GM18861 (cell line): ENCODE measurements around the gene DHCR7.

Experiments used
- ATAC-seq: cut with Tn5 transposase; IDR thresholded peaks from one replicate; pipeline ENCODE4 v1.9.1; 2021; ENCODE audit not compliant: unreplicated experiment

Gene DHCR7

DNA sequence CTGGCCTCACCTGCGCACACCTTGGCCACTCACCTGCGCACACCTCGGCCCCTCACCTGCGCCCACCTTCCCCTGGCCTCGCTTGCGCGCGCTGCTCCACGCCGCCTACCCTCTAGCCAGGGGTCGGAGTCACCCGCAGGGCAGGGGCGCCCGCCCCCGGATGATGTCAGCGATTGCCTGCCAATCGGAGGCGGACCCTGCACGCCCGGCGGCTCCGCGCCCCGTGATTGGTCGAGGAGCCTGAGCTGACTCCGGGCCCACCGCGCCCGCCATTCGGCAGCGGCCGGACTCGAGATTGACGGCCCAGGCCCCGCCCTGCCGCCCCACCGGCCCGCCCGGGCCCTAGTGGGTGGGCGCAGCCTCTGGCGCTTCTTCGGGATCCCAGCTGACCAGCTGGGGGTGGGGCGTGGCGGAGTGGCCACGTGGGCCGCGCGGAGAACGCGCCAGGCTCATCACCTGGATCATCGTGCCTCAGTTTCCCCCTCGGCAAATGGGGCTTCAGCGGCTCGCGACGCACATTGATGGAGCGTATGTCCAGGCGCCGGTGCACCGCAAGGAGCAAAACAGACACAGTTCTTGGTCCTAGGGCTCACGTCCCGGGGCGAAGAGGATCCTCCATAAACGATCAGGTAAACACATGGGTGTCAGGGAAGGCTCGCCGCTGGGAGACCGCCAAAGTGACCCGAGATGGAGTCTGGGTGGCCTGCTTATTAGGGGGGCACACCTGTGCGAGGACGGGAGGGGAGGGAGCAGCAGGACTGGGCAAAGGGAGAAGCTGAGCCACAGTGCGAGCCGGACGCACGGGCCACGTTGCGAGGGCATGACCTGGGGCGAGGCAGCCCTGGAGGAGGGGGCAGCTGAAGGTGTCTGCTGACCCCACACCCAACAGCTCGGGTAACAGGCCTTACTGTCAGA, at the start of gene DHCR7:
Gene DHCR7 (minus strand): TSS at position 137 of the 915 bp plus-strand sequence. CDS start 3,441 bp downstream, outside the sequence.
- peak; percentile 83 for ATAC-seq

GRCh38 chr11:71496421-71496820, 48.2 kb upstream of the DHCR7 start:
- ATAC-seq = no peak

DNA sequence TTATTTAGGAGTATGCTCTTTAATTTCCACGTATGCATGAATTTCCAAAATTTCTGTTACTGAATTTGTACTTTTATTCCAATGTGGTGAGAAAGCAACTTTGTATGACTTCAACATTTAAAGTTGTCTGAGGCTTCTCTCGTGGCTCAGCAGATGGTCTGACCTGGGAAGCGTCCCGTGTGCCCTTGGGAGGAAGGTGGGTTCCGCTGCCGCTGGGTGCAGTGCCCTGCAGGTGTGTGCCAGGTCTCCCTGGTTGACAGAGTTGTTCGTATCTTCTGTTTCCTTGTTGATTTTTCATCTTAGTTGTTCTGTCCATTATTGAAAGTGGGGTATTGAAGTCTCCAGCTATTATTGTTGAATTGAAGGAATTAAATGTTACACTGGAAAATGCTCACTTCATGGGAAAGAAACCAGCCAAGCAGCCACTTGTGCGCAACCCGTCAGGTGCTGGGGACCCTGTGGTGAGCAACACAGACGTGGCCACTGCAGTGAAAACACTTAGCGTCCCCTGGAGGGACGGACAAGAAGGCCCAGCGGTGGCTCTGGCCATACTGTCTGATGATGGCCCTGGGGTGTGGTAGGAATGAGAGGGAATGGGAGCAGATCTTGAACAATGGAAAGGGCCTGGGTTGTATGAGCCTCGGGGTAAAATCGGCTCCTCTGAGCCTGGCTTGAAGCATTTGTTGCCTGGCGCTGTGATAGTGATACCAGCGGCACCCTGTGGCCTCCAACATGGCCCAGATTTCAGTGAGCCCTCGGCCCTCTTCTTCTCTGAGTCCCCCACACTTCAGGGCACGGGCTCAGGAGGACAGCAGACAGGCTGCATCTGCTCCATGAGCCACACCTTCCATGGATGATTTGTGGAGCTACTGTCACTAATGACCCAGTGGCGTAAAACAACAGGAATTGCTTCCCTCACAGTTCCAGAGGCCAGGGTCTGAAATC, 47.4 kb upstream of the DHCR7 start:
- no peak for ATAC-seq

DNA sequence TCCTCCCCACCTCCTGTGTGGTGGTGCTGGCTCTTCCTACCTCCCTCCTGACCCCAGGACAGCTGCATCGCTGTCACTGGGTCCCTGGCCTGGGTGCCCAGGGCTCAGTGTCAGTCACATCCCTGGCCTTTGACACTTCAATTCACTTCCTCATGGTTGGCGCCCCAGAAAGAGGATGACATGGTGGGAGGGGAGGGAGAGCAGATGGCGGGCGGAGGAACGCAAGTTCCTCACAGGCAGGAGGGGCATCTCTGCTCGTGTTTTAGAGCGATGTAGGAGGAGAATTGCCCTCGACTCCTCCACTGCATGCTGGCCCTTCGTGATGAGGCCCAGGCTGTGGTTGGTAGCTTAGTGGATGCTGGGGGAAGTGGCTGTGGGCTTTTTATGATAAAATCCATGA, 43.7 kb upstream of the DHCR7 start:
- no peak for ATAC-seq

GRCh38 chr11:71491531-71491930, 43.3 kb upstream of the DHCR7 start:
- ATAC-seq = no peak

DNA sequence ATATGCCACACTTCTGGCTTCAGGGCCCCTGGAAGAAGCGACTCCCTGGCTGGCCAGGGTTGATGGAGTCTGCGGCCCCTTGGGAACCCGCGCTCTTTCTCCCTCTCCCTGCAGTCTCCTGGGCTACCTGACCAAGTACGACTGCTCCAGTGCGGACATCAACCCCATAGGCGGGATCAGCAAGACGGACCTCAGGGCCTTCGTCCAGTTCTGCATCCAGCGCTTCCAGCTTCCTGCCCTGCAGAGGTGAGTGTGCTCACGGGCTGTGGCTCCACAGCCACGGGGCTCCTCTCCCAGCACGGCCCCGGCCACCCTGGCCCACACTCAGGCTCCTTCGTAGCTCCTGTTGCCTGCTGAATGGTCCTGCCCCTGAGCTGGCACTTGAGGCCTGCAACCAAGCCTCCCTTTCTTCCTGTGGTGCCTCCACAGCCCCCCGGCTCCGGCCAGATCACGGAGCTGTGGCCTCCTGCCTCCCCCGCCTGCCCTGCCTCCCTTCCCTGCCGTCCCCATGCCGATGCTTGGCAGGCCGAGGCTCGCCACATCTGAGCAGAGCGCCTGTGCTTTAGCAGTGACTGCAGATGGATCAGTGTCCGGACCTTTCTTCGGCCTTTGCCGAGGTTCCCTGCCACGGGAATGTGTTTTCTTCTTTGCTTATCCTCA, 42.7 kb upstream of the DHCR7 start:
- no peak for ATAC-seq

DNA sequence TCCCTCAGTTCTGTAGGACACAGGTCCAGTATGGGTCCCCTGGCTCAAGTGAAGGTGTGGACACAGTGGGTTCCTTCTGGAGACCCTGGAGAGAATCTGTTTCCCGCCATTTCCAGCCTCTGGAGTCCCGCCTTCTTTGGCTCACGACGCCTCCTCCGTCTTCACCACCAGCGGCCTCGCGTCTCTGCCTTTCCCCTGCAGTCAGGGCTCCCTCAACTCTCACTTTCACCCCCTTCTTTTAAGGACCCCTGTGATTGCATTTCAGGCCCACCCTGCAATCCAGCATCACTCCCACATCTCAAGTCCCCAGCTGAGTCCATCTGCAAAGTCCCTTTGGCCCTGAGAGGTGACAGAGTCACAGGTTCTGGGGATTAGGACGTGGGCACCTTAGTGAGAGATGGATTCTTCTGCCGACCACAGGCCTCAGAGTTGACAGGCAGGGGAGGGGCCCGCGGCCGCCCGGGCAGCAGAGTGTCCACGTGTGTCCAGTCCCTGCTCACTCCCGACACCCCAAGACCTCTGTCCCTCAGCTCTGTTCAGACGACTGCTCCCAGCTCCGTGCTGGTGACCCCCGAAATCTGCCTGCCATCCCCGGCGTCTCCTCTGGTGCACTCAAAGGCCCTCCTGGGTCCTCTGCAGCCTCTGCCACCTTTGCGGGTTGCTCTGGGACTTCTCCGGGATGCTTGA, 42.0 kb upstream of the DHCR7 start:
- ATAC-seq = no peak

GRCh38 chr11:71489311-71490043, 41.3 kb upstream of the DHCR7 start:
- ATAC-seq = no peak

DNA sequence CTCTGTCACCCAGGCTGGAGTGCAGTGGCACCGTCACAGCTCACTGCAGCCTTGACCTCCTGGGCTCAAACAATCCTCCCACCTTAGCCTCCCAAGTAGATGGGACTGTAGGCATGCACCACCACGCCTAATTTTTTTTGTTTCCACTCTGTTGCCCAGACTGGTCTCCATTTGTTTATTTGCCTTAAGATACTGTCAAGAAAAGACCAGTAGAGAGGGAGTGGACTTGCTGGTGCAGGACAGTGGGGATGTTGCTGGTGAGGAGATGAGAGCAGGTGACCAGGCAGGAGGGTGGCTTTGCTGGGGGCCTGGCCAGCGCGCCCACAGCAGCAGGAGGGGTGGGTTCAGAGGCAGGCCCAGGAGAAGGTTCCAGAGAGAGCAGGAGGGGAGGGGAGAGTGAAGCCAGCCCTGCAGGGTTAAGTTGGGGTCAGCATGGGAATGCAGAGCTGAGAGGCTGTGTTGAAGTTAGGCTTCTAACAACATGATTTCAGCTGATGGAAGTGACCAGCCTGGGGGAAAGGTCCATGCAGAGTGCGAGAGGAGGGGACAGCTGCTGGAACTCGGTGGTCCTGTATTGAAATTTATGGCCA, 40.6 kb upstream of the DHCR7 start:
- no peak for ATAC-seq

- no peak for ATAC-seq
Observed at GRCh38 chr11:71486320-71486719, 38.1 kb upstream of the DHCR7 start.

GRCh38 chr11:71485466-71485865, 37.3 kb upstream of the DHCR7 start:
- ATAC-seq = no peak

- ATAC-seq = no peak
Observed at GRCh38 chr11:71485063-71485399, 36.8 kb upstream of the DHCR7 start.

- ATAC-seq = no peak
Observed at GRCh38 chr11:71484248-71485062, 36.3 kb upstream of the DHCR7 start.

- no peak for ATAC-seq
Observed at GRCh38 chr11:71483692-71484091, 35.5 kb upstream of the DHCR7 start.

DNA sequence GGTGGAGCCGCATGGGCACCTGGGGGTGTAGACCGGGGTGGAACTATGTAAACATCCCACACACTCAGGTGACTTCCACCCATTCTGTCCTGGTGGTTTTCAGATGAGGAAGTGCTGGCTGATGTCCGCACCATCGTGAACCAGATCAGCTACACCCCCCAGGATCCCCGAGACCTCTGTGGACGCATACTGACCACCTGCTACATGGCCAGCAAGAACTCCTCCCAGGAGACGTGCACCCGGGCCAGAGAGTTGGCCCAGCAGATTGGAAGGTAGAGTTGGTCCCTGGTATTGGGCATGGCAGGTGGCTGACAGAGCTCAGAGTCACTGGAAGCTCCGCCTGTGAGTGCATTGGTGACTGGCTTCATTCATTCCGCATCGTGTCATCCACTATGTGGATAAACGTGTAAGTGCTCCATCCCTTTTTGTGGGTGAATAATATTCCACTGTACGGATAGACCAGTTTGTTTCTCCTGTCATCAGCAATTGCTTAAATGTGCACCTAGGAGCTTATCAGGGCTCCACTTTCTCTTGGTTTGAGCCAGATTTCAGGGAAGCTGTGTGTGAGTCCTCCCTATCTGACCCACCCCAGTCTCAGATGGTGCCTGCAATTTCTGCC, 34.7 kb upstream of the DHCR7 start:
- ATAC-seq = no peak

- ATAC-seq = no peak
Observed at GRCh38 chr11:71482216-71482615, 34.0 kb upstream of the DHCR7 start.

DNA sequence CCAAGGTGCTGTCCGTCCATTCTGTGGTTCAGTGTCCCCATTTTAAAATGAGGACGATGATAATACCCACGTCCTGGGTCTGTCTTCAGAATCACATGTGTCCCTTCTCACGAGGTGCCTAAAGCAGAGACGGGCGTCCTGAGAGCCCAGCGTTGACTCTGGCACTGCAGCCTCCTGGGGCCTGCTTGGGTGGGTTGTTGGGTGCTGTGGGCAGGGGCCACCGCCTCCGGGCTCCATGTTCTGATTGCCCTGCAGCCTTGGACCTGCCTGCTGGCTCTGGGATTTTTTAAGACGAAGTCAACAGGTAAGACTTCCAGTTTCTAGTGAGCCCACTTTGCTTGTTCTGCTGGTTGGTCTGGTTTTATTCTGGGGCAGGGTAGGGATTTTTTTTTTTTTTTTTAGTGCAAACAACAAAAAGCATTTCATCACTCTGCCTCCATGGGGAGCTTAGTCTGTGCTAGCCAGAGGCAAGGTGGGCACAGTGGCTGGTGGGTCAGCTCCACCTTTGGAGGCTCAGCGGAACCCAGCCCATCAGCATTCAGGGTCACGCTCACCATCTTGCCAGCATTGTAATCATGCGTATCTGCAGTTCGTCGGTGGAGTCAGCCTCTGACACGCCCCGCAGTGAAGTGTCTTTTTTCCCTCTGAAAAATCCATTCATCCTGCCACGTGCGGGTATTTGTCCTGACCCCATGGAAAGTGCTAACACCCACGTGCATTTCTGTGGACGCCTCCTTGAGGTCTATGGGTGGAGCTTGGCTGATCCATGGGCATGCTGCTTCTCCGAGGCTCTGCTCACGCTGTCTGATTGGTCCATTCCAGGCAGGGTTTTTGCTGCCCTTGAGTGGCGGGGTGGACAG, 33.1 kb upstream of the DHCR7 start:
- ATAC-seq = no peak

GRCh38 chr11:71478528-71478840, 30.3 kb upstream of the DHCR7 start:
- no peak for ATAC-seq
